ENCODE measurements around the gene NOL9.
"Not testable (repeated sequence)": the region's sequence is repeated elsewhere in the genome, so short reads cannot be mapped to it uniquely, and the experiment has no call there.

The NOL9 gene

DNA sequence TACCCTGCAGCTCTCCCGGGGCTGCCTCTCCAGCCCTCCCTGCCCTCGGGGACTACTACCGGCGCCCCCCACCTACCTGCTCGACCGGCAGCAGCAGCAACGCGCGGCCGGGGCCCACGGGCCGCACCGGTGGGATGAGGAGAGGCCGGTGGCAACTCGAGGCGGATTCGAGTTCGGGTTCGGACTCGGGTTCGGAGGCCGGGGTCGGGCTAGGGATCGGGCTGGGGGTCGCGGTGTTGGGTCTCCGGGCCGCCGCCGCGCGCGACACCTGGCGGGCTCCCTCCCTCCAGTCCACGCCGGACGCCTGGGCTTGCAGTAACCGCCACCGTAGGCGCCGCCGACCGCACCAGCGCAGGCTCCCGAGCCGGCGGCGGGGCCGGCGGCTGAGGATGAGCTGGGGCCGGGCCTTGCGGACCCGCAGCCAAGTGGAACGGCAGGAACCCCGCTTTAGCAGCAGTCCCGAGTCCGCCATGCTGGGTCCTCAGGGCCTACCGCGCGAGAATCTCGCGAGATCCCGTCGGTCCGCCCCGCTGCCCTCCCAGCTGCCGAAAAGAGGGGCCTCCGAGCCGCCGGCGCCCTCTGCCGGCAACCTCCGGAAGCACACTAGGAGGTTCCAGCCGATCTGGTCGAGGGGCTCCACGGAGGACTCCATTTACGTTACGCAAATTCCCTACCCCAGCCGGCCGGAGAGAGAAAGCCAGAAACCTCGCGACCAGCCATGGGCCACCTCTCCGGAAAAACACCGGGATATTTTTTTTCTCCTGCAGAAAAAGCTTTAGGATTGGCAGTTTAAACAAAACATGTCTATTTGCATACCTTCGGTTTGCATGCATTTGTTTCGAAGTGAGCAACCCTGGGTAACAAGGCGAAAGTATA, at the start of gene NOL9:
Gene NOL9, minus strand, starts transcription at position 483 of the 876 bp plus-strand sequence. Its CDS starts 11 bp downstream, at position 472.
- DNase-seq: peak; percentile 94

GRCh38 chr1:6603238-6603914, 49.1 kb upstream of the NOL9 start:
- peak; percentile 54 for DNase-seq

GRCh38 chr1:6602669-6603237, 48.4 kb upstream of the NOL9 start, which contains the start of gene KLHL21:
TSS of gene KLHL21 (minus strand) at chr1:6602869. CDS start at chr1:6602817, 52 bp downstream.
- peak; percentile 81 for DNase-seq

- no peak for DNase-seq
Observed at GRCh38 chr1:6601923-6602668, 47.8 kb upstream of the NOL9 start.

GRCh38 chr1:6601049-6601922, 47.0 kb upstream of the NOL9 start:
- peak; percentile 67 for DNase-seq

DNA sequence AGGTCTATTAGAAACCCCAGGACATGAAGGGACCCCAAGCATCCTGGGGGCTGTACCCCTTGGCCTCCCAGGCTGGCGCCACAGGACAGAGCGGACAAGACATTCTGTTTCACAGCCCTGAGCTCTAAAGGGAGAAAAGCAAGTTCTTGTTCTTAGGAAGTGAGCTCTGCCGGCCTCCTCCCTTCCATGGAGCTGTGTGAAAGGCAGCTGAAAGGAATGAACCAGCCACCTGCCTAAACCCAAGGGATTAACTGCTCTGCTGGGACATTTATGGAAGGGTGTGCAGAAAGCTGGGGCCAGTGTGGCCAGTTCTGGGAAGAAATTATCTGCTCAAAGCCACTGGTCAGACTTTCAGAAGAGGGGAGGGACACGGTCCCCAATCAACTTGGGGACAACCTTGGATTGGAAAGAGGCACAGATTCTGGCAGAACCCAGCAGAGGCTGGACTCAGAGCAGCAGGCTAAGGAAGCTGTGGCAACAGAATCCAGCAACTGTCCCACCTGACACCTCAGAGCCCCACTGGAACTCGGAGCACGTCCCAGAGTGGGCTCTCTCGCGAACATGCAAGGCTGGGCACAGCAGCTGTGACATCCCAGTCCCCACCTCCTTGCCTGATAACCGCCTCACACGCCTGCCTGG, 46.2 kb upstream of the NOL9 start:
- no peak for DNase-seq

DNA sequence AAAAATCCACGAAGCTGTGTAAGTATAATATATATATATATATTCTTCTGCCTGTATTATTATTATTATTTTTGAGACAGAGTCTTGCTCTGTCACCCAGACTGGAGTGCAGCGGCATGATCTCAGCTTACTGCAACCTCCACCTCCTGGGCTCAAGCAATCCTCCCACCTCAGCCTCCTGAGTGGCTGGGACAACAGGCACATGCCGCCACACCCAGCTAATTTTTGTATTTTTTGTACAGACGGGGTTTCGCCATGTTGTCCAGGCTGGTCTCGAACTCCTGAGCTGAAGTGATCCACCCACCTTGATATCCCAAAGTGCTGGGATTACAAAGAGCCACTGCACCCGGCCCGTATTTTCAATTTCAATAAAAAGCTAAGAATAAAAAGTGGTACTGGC, 45.7 kb upstream of the NOL9 start:
- DNase-seq: not testable (repeated sequence)

- peak; percentile 38 for DNase-seq
Observed at GRCh38 chr1:6599141-6599975, 45.0 kb upstream of the NOL9 start.

DNA sequence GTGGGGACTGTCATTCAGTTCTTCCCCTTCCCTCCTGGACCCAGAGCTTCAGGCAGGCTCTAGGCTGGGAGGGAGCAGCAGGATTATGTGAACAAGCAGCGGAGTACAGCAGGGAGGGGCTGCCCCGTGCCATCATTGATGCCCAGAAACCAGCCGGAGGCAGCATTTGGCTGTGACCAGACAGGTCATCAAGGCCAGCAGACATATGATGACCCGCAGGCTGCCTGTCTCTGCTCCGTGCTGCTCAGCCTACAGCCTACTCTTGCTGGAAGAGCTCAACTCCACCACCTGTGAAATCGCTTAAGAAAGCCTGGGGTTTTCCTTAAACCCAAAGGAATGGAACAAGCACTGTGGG, 43.4 kb upstream of the NOL9 start:
- DNase-seq: no peak

DNA sequence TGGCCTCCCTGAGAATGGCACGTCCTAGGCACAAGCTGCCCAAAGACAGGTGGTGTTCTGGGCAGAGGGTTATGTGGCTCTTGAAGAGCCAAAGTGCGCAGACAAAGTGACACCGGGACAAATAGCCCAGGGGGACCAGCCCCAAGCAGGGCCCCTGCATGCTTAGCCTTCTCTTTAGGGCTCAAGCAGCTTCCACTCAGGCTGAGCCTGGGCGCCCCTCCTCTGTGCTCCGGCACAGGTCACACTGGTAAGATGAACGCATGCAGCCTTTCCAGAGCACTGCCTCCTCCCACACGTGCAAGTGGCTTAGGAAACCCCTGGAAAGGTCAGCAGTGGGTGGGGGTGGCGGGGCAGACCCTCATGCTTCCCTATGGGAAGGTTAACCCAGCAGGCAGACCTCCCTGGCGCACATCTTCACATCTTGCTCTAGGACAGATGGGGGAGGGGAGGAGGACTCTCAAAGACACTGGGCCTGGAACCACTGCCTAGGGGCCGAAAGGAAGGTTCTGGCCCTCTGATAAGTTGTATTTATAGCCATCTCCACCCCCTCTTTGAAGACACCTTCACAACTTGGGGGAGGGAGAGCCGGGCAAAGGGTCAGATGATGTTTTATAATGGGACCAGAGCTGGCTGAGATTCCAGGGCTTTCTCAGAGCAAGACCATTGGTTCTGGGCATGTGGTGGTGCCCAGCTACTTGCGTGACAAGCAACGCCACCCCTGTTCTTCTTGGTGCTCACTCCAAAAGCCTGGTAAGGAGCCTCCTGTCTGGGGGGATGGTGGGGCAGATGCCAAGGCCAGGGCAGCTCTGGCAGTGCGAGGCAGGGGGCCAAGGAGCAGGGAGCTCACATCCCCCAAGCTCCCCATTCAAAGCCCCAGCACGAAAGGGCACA, 42.8 kb upstream of the NOL9 start:
- DNase-seq: no peak

- no peak for DNase-seq
Observed at GRCh38 chr1:6596351-6596750, 42.0 kb upstream of the NOL9 start.

DNA sequence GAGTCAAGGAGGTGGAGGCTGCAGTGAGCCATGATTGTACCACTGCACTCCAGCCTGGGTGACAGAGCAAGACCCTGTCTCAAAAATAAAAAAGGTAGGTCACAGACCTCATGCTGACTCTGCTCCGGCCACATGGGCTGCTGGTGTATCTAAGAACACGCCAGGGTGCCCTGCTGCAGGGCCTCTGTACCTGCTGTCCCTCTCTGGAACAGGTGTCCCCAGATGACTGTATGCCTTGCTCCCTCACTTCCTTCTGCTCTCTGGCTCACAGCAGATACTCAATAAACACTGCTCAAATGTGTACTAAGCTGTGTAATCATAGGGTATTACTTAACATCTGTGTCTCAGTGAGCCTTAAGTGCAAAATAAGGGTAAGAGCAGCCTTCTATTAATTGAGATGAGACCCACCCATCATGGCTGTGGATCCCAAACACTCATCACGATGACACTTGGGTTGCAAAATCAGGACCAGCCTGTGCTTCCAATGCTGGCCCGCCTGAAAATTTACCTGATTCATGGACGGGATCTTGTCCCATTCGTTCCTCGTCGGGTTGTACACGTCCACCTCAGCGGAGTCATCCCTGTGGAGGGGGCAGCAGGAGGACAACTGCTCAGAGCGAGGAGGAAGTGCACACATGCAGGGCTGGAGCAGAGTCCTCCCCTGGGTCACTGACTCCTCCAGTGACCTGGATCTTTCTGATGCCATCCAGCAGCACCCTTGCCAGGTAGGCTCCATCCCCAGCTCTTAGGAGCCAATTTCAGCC, 40.8 kb upstream of the NOL9 start:
- no peak for DNase-seq

GRCh38 chr1:6593810-6594209, 39.5 kb upstream of the NOL9 start:
- no peak for DNase-seq

- no peak for DNase-seq
Observed at GRCh38 chr1:6592865-6593593, 38.7 kb upstream of the NOL9 start.

- DNase-seq: no peak
Observed at GRCh38 chr1:6592441-6592840, 38.1 kb upstream of the NOL9 start.

- no peak for DNase-seq
Observed at GRCh38 chr1:6591644-6592043, 37.3 kb upstream of the NOL9 start.

DNA sequence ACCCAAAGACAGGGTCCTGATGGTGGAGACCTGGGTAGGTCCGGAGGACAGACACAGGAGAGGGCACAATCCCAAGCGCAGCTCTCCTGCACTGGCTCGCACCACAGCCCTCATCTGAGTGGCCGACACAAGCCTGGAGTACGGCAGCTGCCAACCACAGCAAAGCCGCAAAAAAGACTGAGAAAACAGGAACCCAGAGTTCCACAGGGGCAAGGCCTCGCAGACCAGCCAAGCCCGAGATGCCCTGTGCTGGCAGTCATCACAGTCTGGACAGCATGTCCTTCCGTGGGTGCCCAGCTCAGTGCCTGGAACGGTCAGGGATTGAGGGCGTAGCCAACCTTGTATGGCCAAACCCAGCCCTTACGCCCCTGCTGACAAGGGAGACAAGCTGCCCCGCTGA, 36.9 kb upstream of the NOL9 start:
- no peak for DNase-seq

DNA sequence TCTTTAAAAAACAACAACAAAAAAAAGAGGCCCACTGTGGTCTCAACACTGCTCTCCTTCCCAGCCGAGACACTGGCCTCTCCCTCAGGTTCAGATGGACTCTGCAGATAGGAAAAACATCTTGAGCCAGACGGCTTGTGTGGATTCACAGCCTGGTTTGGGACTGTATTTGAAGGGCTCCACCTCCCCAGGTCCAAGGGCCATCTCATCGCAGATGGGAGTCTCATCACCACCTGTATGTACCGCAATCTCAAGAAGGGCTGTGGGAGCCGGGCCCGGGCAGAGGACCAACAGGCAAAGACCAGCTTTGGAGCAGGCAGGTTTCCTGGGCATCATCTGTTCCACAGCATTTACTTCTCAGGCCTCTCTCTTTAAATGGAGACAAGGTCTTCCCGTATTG, 35.7 kb upstream of the NOL9 start:
- DNase-seq: no peak
